GM12878 (cell line): ENCODE data around the gene MARCKSL1. TPM values are rescaled to one million over a fixed set of nuclear protein-coding genes. Genes with fewer than 3 reads are reported as not detected.

Experiments used
- CBFB ChIP-seq: IDR thresholded peaks from 2 replicates; pipeline ENCODE4 v1.6.1; 2016; ENCODE audit warnings: antibody characterized with exemption, low read depth
- CREB1 ChIP-seq: IDR thresholded peaks from 2 replicates; pipeline ENCODE4 v1.6.1; 2012; ENCODE audit warnings: low read depth, mild to moderate bottlenecking, inconsistent platforms
- ELK1 ChIP-seq: IDR thresholded peaks from 2 replicates; pipeline ENCODE4 v1.6.1; 2012; ENCODE audit warnings: low read depth, low read length, improper control_type of control experiment
- HDAC2 ChIP-seq: fragments of 200-600 bp; sonication (generic); IDR thresholded peaks from 2 replicates; pipeline ENCODE4 v1.6.1; 2017
- MEF2A ChIP-seq: IDR thresholded peaks from 2 replicates; pipeline ENCODE4 v1.6.1; 2011; ENCODE audit warnings: low read depth, mild to moderate bottlenecking, low read length, moderate library complexity; ENCODE audit not compliant: insufficient read depth
- MXI1 ChIP-seq: fragments of 150-350 bp; IDR thresholded peaks from 2 replicates; pipeline ENCODE4 v1.6.1; 2011; ENCODE audit warnings: low read depth, mild to moderate bottlenecking, inconsistent platforms, low read length, improper control_type of control experiment
- PBX3 ChIP-seq: IDR thresholded peaks from 2 replicates; pipeline ENCODE4 v1.6.1; 2011; ENCODE audit warnings: mild to moderate bottlenecking, low read depth, low read length, moderate library complexity; ENCODE audit not compliant: insufficient replicate concordance
- PML ChIP-seq: IDR thresholded peaks from 2 replicates; pipeline ENCODE4 v1.6.1; 2012; ENCODE audit warnings: low read length, inconsistent platforms
- RELB ChIP-seq: fragments of 450-650 bp; IDR thresholded peaks from 2 replicates; pipeline ENCODE4 v1.6.1; 2017; ENCODE audit warnings: low read depth, mild to moderate bottlenecking, moderate library complexity
- SIN3A ChIP-seq: IDR thresholded peaks from 2 replicates; pipeline ENCODE4 v1.6.1; 2012; ENCODE audit warnings: low read depth, low read length, improper control_type of control experiment
- SMAD5 ChIP-seq: IDR thresholded peaks from 2 replicates; pipeline ENCODE4 v1.6.1; 2016; ENCODE audit warnings: antibody characterized with exemption, low read depth
- SMC3 ChIP-seq: IDR thresholded peaks from 2 replicates; pipeline ENCODE4 v1.6.1; 2011; ENCODE audit warnings: low read length, improper control_type of control experiment, borderline replicate concordance
- SP1 ChIP-seq: IDR thresholded peaks from one replicate; pipeline ENCODE4 v1.6.1; 2011; ENCODE audit warnings: low read depth, low read length
- SRF ChIP-seq, 2 experiments: IDR thresholded peaks; 2 replicates each; pipeline ENCODE4 v1.6.1; 2011; ENCODE audit warnings: low read depth in 2 of 2, low read length in 2 of 2, mild to moderate bottlenecking in 1 of 2, moderate library complexity in 1 of 2
- TAF1 ChIP-seq: IDR thresholded peaks from 2 replicates; pipeline ENCODE4 v1.6.1; 2011; ENCODE audit warnings: mild to moderate bottlenecking, low read depth, low read length, borderline replicate concordance
- TCF12 ChIP-seq: IDR thresholded peaks from 2 replicates; pipeline ENCODE4 v1.6.1; 2011; ENCODE audit warnings: low read depth, mild to moderate bottlenecking, low read length
- TCF7 ChIP-seq: IDR thresholded peaks from 2 replicates; pipeline ENCODE4 v1.6.1; 2014; ENCODE audit warnings: antibody characterized with exemption, borderline replicate concordance
- WRNIP1 ChIP-seq: IDR thresholded peaks from 2 replicates; pipeline ENCODE4 v1.6.1; 2011; ENCODE audit warnings: low read depth, low read length, improper control_type of control experiment, borderline replicate concordance
- polyA plus RNA-seq, 11 experiments: library from polyadenylated mRNA; depleted of rRNA in 4 of 11; unstranded in 6 of 11; stranded (reverse) in 5 of 11; fragments of >200 nt; fragmentation: Nextera tagmentation in 4 of 11; fragmentation: Illumina TruSeq in 1 of 11; extraction: Ambion mirVana in 4 of 11; extraction: Trizol in 1 of 11; gene quantifications; 1 replicate in 1 of 11; 2 replicates in 10 of 11; pipeline versions ENCODE4 v1.2.1 to v1.2.3, GENCODE V29; 2011 to 2016; ENCODE audit warnings: inconsistent platforms in 2 of 11, missing spikeins in 2 of 11, low read depth in 1 of 11
- total RNA-seq, 4 experiments: library from RNA; depleted of rRNA in 3 of 4; stranded (reverse); fragments of >200 nt in 3 of 4; fragmentation: Illumina TruSeq in 1 of 4; extraction: Trizol in 1 of 4; gene quantifications; 2 replicates each; pipeline versions ENCODE4 v1.2.1 to v1.2.3, GENCODE V29; 2013 to 2021
- TF ChIP-seq, protein P1 (sequence below): IDR thresholded peaks from 2 replicates; pipeline ENCODE4 v1.6.1; 2012; ENCODE audit warnings: mild to moderate bottlenecking, low read depth, low read length
- TF ChIP-seq, protein P2 (sequence below): fragments of 450-650 bp; IDR thresholded peaks from 2 replicates; pipeline ENCODE4 v1.6.1; 2017; ENCODE audit warnings: antibody characterized with exemption, mild to moderate bottlenecking, moderate library complexity

MARCKSL1 gene
- total and polyA plus RNA-seq, 10 of the 15 experiments (the other 5 are each of a cell fraction or from before 2014, with no cell fraction given) = 14.5 to 225 (median 158) TPM

GRCh38 chr1:32351399-32352238, 15.6 kb upstream of the MARCKSL1 start (continued):
- TF ChIP-seq PBX3 = no peak
- no peak for TF ChIP-seq MEF2A
- no peak for TF ChIP-seq SMC3
- peak; percentile 59; the same call in 1 of the 2 replicates for TF ChIP-seq TCF12
- TF ChIP-seq TAF1 = no peak
- TF ChIP-seq SIN3A = no peak
- TF ChIP-seq, protein P1, sequence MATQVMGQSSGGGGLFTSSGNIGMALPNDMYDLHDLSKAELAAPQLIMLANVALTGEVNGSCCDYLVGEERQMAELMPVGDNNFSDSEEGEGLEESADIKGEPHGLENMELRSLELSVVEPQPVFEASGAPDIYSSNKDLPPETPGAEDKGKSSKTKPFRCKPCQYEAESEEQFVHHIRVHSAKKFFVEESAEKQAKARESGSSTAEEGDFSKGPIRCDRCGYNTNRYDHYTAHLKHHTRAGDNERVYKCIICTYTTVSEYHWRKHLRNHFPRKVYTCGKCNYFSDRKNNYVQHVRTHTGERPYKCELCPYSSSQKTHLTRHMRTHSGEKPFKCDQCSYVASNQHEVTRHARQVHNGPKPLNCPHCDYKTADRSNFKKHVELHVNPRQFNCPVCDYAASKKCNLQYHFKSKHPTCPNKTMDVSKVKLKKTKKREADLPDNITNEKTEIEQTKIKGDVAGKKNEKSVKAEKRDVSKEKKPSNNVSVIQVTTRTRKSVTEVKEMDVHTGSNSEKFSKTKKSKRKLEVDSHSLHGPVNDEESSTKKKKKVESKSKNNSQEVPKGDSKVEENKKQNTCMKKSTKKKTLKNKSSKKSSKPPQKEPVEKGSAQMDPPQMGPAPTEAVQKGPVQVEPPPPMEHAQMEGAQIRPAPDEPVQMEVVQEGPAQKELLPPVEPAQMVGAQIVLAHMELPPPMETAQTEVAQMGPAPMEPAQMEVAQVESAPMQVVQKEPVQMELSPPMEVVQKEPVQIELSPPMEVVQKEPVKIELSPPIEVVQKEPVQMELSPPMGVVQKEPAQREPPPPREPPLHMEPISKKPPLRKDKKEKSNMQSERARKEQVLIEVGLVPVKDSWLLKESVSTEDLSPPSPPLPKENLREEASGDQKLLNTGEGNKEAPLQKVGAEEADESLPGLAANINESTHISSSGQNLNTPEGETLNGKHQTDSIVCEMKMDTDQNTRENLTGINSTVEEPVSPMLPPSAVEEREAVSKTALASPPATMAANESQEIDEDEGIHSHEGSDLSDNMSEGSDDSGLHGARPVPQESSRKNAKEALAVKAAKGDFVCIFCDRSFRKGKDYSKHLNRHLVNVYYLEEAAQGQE = no peak
- TF ChIP-seq SP1 = no peak
- no peak for TF ChIP-seq SMAD5
- no peak for TF ChIP-seq SRF (IDR thresholded peaks at IDR 0.05; ENCODE audit: low read depth in 2 of 2, low read length in 2 of 2)
- TF ChIP-seq MXI1 = no peak
- no peak for TF ChIP-seq ELK1
- no peak for TF ChIP-seq WRNIP1
- TF ChIP-seq, protein P2, sequence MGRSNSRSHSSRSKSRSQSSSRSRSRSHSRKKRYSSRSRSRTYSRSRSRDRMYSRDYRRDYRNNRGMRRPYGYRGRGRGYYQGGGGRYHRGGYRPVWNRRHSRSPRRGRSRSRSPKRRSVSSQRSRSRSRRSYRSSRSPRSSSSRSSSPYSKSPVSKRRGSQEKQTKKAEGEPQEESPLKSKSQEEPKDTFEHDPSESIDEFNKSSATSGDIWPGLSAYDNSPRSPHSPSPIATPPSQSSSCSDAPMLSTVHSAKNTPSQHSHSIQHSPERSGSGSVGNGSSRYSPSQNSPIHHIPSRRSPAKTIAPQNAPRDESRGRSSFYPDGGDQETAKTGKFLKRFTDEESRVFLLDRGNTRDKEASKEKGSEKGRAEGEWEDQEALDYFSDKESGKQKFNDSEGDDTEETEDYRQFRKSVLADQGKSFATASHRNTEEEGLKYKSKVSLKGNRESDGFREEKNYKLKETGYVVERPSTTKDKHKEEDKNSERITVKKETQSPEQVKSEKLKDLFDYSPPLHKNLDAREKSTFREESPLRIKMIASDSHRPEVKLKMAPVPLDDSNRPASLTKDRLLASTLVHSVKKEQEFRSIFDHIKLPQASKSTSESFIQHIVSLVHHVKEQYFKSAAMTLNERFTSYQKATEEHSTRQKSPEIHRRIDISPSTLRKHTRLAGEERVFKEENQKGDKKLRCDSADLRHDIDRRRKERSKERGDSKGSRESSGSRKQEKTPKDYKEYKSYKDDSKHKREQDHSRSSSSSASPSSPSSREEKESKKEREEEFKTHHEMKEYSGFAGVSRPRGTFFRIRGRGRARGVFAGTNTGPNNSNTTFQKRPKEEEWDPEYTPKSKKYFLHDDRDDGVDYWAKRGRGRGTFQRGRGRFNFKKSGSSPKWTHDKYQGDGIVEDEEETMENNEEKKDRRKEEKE = no peak
- no peak for TF ChIP-seq PML
- TF ChIP-seq CREB1 = 0 out of 2 replicates have a peak, but pooled peaks have one; percentile 5
- no peak for TF ChIP-seq RELB
- no peak for TF ChIP-seq HDAC2
- TF ChIP-seq TCF7 = no peak
- TF ChIP-seq CBFB = no peak
